ENCODE results near the gene GABRA5.

GRCh38 chr15:26910715-26911114 is 43.9 kb downstream of the GABRA5 start:
- no peak for TF ChIP-seq CTCF (conservative IDR thresholded peaks at IDR 0.05; ENCODE audit: low read length)
- no peak for TF ChIP-seq EZH2phosphoT487 (IDR thresholded peaks at IDR 0.05; ENCODE audit: borderline replicate concordance)

All from Loucy (cell line).